PC-9 (cell line): Measurements from ENCODE around the gene KRTAP20-4.

Source experiments
- EZH2 ChIP-seq: fragments of 200-600 bp; sonication (generic); IDR thresholded peaks from 2 replicates; pipeline ENCODE4 v1.8.0; 2017; ENCODE audit warnings: antibody characterized with exemption, low read depth
- TF ChIP-seq, protein P1 (sequence below): fragments of 200-600 bp; sonication (generic); conservative IDR thresholded peaks from 2 replicates; pipeline ENCODE4 v1.6.1; 2017; ENCODE audit warnings: mixed run types, antibody characterized with exemption, mild to moderate bottlenecking, moderate library complexity

DNA sequence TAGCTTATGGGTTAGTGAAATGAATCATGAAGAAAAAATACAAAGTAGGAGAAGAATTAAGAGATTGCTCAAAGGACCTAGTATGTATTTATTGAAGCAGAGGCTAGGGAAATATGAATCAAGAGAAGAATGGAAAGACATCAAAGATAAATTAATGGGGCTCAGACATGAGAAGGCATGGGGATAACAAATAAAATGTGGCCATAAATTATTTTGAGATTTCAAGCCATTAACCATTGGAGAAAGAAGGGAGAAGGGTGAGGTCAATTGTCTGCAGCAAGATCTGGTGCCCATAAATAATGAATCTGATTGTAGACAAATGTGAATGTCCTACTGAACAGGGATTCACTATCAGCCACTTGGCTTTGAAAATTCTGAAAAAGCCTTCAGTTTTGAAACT, 32.5 kb downstream of the KRTAP20-4 start:
- TF ChIP-seq, protein P1, sequence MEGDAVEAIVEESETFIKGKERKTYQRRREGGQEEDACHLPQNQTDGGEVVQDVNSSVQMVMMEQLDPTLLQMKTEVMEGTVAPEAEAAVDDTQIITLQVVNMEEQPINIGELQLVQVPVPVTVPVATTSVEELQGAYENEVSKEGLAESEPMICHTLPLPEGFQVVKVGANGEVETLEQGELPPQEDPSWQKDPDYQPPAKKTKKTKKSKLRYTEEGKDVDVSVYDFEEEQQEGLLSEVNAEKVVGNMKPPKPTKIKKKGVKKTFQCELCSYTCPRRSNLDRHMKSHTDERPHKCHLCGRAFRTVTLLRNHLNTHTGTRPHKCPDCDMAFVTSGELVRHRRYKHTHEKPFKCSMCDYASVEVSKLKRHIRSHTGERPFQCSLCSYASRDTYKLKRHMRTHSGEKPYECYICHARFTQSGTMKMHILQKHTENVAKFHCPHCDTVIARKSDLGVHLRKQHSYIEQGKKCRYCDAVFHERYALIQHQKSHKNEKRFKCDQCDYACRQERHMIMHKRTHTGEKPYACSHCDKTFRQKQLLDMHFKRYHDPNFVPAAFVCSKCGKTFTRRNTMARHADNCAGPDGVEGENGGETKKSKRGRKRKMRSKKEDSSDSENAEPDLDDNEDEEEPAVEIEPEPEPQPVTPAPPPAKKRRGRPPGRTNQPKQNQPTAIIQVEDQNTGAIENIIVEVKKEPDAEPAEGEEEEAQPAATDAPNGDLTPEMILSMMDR, result no peak
- no peak for TF ChIP-seq EZH2
